HUES64 (cell line): ENCODE data around the gene GPR39.

ENCODE experiments used
- H3K27ac ChIP-seq: 2 replicates; pipeline ENCODE4 v1.7.0; 2013; ENCODE audit warnings: low read depth, low read length, inconsistent platforms
- H3K27me3 ChIP-seq: 2 replicates; pipeline ENCODE4 v1.6.1; 2013; ENCODE audit warnings: mild to moderate bottlenecking, low read length; ENCODE audit not compliant: insufficient read depth
- H3K36me3 ChIP-seq: 2 replicates; pipeline ENCODE4 v1.6.1; 2013; ENCODE audit warnings: mild to moderate bottlenecking, low read length; ENCODE audit not compliant: insufficient read depth
- H3K4me1 ChIP-seq: 2 replicates; pipeline ENCODE4 v1.6.1; 2013; ENCODE audit warnings: mild to moderate bottlenecking, low read length, moderate library complexity; ENCODE audit not compliant: insufficient read depth
- H3K4me3 ChIP-seq: 2 replicates; pipeline ENCODE4 v1.5.1; 2013; ENCODE audit warnings: mild to moderate bottlenecking, low read length, moderate library complexity
- H3K9ac ChIP-seq: 2 replicates; pipeline ENCODE4 v1.6.1; 2013; ENCODE audit warnings: mild to moderate bottlenecking, low read depth, low read length
- H3K9me3 ChIP-seq: 2 replicates; pipeline ENCODE4 v1.6.1; 2013; ENCODE audit warnings: low read depth, low read length; ENCODE audit not compliant: insufficient read depth
- WGBS: fragments of 150-250, 120-280 bp; methylation state at CpG from one replicate; pipeline ENCODE4 v1.1.7; 2013; ENCODE audit warnings: missing lambda C conversion rate; 5-methylcytosine and 5-hydroxymethylcytosine counted together

Gene GPR39

GRCh38 chr2:132448331-132448730, 31.7 kb downstream of the GPR39 start:
- WGBS: 47% methylated on average over 6 of the region's 6 CpGs
- H3K27ac ChIP-seq: no peak overlapping the region
- no peaks in the 10 kb centered on the region for H3K27me3 ChIP-seq
- no peak overlapping the region for H3K4me3 ChIP-seq
- peaks cover 4% of the 10 kb centered on the region; the same call in 1 of the 2 replicates for H3K4me1 ChIP-seq
- H3K9ac ChIP-seq: no peak overlapping the region
- H3K9me3 ChIP-seq: no peaks in the 10 kb centered on the region
- no peaks in the 10 kb centered on the region for H3K36me3 ChIP-seq

GRCh38 chr2:132448771-132449170, 32.2 kb downstream of the GPR39 start:
- Histone ChIP-seq H3K27ac (no peak overlapping the region), H3K9me3 (no peaks in the 10 kb centered on the region), H3K27me3 (no peaks in the 10 kb centered on the region), H3K4me1 (peaks cover 4% of the 10 kb centered on the region; the same call in 1 of the 2 replicates), H3K36me3 (no peaks in the 10 kb centered on the region), H3K4me3 (no peak overlapping the region), H3K9ac (no peak overlapping the region)
- WGBS: 93% methylated on average over 4 of the region's 4 CpGs

GRCh38 chr2:132449868-132450267, 33.3 kb downstream of the GPR39 start:
- H3K27ac ChIP-seq: no peak overlapping the region
- no peak overlapping the region for H3K9ac ChIP-seq
- H3K36me3 ChIP-seq: no peaks in the 10 kb centered on the region
- H3K4me1 ChIP-seq: peaks cover 4% of the 10 kb centered on the region; the same call in 1 of the 2 replicates
- H3K9me3 ChIP-seq: no peaks in the 10 kb centered on the region
- no peaks in the 10 kb centered on the region for H3K27me3 ChIP-seq
- H3K4me3 ChIP-seq: no peak overlapping the region
- 90% methylated on average over 1 of the region's 1 CpG for WGBS

GRCh38 chr2:132460781-132461180, 44.2 kb downstream of the GPR39 start:
- H3K27me3 ChIP-seq: no peaks in the 10 kb centered on the region
- no peak overlapping the region for H3K27ac ChIP-seq
- peaks cover 14% of the 10 kb centered on the region; the same call in 1 of the 2 replicates for H3K9me3 ChIP-seq
- H3K4me1 ChIP-seq: no peaks in the 10 kb centered on the region
- no peaks in the 10 kb centered on the region; the same call in 1 of the 2 replicates for H3K36me3 ChIP-seq
- no peak overlapping the region for H3K4me3 ChIP-seq
- no peak overlapping the region for H3K9ac ChIP-seq
- WGBS: 91% methylated on average over 4 of the region's 4 CpGs

- no peak overlapping the region for H3K4me3 ChIP-seq
- H3K36me3 ChIP-seq: no peaks in the 10 kb centered on the region; the same call in 1 of the 2 replicates
- no peaks in the 10 kb centered on the region for H3K4me1 ChIP-seq
- no peaks in the 10 kb centered on the region for H3K27me3 ChIP-seq
- 93% methylated on average over 1 of the region's 1 CpG for whole genome bisulfite sequencing
- H3K27ac ChIP-seq: no peak overlapping the region
- H3K9ac ChIP-seq: no peak overlapping the region
- H3K9me3 ChIP-seq: peaks cover 28% of the 10 kb centered on the region
Measured at GRCh38 chr2:132462236-132462635, 45.6 kb downstream of the GPR39 start.

- 94% methylated on average over 4 of the region's 4 CpGs for WGBS
- H3K9me3 ChIP-seq: peaks cover 41% of the 10 kb centered on the region
Measured at GRCh38 chr2:132463719-132464118, 47.1 kb downstream of the GPR39 start.

GRCh38 chr2:132465917-132466316, 49.3 kb downstream of the GPR39 start:
- Histone ChIP-seq H3K36me3 (no peaks in the 10 kb centered on the region; the same call in 1 of the 2 replicates), H3K27me3 (no peaks in the 10 kb centered on the region), H3K9me3 (peaks cover 41% of the 10 kb centered on the region), H3K4me3 (no peak overlapping the region), H3K9ac (no peak overlapping the region), H3K27ac (no peak overlapping the region), H3K4me1 (no peaks in the 10 kb centered on the region)
- no CpG with 5 or more reads among the region's 1 CpG for WGBS

More at GRCh38 chr2:132463719-132464118, 47.1 kb downstream of the GPR39 start:
- Histone ChIP-seq H3K36me3 (no peaks in the 10 kb centered on the region; the same call in 1 of the 2 replicates), H3K9ac (no peak overlapping the region), H3K4me3 (no peak overlapping the region), H3K27ac (no peak overlapping the region), H3K27me3 (no peaks in the 10 kb centered on the region), H3K4me1 (no peaks in the 10 kb centered on the region)

- H3K4me3 ChIP-seq: no peak overlapping the region
- no peaks in the 10 kb centered on the region for H3K4me1 ChIP-seq
- H3K9me3 ChIP-seq: peaks cover 41% of the 10 kb centered on the region
- WGBS: no CpG with 5 or more reads among the region's 1 CpG
- H3K9ac ChIP-seq: no peak overlapping the region
- no peaks in the 10 kb centered on the region for H3K27me3 ChIP-seq
- H3K27ac ChIP-seq: no peak overlapping the region
- no peaks in the 10 kb centered on the region; the same call in 1 of the 2 replicates for H3K36me3 ChIP-seq
Measured at GRCh38 chr2:132466428-132467028, 49.9 kb downstream of the GPR39 start.

GRCh38 chr2:132468821-132469675, 52.4 kb downstream of the GPR39 start:
- H3K4me3 ChIP-seq: no peak overlapping the region

GRCh38 chr2:132470746-132471145, 54.1 kb downstream of the GPR39 start:
- no peak overlapping the region for H3K9ac ChIP-seq
- H3K27ac ChIP-seq: no peak overlapping the region
- no peaks in the 10 kb centered on the region for H3K27me3 ChIP-seq
- WGBS: 80% methylated on average over 2 of the region's 2 CpGs
- no peaks in the 10 kb centered on the region for H3K4me1 ChIP-seq
- no peak overlapping the region for H3K4me3 ChIP-seq
- H3K9me3 ChIP-seq: peaks cover 28% of the 10 kb centered on the region
- no peaks in the 10 kb centered on the region for H3K36me3 ChIP-seq

More at GRCh38 chr2:132468821-132469675, 52.4 kb downstream of the GPR39 start:
- no peaks in the 10 kb centered on the region for H3K4me1 ChIP-seq
- WGBS: 82% methylated on average over 9 of the region's 9 CpGs
- H3K27ac ChIP-seq: no peak overlapping the region
- no peaks in the 10 kb centered on the region for H3K27me3 ChIP-seq
- peaks cover 41% of the 10 kb centered on the region for H3K9me3 ChIP-seq
- H3K36me3 ChIP-seq: no peaks in the 10 kb centered on the region; the same call in 1 of the 2 replicates
- no peak overlapping the region for H3K9ac ChIP-seq

GRCh38 chr2:132473174-132473883, 56.7 kb downstream of the GPR39 start:
- Histone ChIP-seq H3K27me3 (no peaks in the 10 kb centered on the region), H3K4me1 (no peaks in the 10 kb centered on the region), H3K36me3 (no peaks in the 10 kb centered on the region), H3K9me3 (peaks cover 2% of the 10 kb centered on the region), H3K27ac (no peak overlapping the region), H3K4me3 (no peak overlapping the region), H3K9ac (no peak overlapping the region)
- 100% methylated on average over 2 of the region's 2 CpGs for WGBS
